Stimulated activated CD4-positive, alpha-beta T cell treated with anti-CD3 and anti-CD28 coated beads, Interleukin-1b, Interleukin-23, amount 100 ng/mL, for 1 hour (primary cell): ENCODE results near the gene MFSD1.

Source experiments
- DNase-seq, 2 donors: peaks; one replicate each; pipeline ENCODE4 v3.0.0-alpha.2; 2020; ENCODE audit warnings: low read depth in 2 of 2

The MFSD1 gene, protein sequence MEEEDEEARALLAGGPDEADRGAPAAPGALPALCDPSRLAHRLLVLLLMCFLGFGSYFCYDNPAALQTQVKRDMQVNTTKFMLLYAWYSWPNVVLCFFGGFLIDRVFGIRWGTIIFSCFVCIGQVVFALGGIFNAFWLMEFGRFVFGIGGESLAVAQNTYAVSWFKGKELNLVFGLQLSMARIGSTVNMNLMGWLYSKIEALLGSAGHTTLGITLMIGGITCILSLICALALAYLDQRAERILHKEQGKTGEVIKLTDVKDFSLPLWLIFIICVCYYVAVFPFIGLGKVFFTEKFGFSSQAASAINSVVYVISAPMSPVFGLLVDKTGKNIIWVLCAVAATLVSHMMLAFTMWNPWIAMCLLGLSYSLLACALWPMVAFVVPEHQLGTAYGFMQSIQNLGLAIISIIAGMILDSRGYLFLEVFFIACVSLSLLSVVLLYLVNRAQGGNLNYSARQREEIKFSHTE

DNA sequence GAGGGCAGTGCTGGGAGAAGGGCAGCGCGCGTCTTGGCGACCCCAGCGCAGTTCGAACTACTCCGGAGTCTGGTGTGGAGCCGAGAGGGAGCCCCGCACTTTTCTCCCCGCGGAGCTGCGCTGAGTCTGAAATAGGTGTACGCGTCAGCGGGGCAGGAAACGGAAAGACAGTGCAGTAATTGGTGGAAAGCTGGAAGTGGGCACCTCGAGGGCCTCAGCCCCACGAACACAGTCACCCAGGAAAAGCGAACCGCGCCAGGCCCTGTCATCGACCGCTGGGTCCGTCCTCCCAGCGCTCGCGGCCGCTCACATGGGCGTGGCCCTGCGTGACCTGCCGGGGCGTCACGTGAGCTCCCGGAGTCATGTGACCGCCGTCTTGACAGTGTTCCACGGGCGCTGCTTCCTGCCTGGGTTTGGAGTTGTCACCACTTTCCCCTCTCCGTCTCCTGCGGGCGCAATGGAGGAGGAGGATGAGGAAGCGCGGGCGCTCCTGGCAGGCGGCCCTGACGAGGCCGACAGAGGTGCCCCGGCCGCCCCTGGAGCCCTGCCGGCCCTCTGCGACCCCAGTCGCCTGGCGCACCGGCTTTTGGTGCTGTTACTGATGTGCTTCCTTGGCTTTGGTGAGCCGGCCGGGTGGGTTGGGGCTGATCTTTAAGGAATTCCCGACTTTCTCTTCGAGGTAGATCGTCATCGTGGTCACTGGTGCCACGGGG lies at the start of gene MFSD1:
Gene MFSD1 (plus strand): TSS at position 359 of the 713 bp plus-strand sequence. CDS start 99 bp downstream, at position 458.
- peak; percentile 62 to 70 for DNase-seq

DNA sequence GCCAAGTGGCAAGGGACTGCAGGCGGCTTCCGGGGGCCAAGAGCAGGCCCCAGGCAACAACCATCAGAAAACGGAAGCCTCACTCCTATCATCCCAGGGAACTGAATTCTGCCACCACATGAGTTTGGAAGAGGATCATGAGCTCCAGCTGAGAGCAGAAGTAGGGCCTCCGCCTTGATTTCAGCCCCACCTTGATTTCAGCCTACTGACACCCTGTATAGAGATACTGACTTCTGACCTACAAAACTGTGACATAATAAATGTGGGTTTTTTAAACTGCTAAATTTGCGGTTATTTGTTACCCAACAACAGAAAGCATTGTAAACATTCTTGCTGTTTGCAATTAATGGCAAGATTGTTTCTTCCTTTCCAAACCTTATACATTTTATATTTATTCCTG lies 48.0 kb upstream of the MFSD1 start:
- no peak for DNase-seq

DNA sequence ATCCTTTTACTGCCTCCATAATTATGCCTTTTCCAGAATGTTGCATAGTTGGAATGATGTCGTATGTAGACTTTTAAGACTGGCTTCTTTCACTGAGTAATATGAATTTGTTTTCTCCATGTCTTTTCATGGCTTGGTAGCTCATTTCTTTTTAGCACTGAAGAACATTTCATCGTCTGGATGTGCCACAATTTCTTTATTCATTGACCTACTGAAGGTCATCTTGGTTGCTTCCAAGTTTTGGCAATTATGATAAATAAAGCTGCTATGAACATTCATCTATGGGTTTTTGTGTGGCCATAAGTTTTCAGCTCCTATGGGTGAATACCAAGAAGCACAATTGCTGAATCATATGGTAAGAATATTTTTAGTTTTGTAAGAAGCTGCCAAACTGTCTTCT lies 46.4 kb upstream of the MFSD1 start:
- DNase-seq: no peak

DNA sequence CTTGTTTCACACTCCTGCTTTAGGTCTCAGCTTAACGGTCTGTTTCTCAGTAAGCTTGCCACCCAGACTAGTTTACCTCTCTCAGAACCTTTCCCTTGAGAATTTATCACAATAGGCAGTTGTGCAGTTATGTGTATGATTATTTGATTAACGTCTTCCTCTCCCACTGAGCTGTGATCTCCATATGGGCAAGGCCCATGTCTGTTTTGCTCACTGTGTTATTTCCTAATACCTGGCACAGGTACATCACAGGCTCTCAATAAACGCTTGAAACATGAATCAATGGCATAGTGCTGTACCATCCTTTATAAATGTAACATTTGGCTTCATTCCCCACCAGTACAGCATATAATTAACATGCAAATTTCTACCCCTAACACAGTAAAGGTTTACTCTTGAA lies 40.5 kb upstream of the MFSD1 start:
- DNase-seq: no peak

DNA sequence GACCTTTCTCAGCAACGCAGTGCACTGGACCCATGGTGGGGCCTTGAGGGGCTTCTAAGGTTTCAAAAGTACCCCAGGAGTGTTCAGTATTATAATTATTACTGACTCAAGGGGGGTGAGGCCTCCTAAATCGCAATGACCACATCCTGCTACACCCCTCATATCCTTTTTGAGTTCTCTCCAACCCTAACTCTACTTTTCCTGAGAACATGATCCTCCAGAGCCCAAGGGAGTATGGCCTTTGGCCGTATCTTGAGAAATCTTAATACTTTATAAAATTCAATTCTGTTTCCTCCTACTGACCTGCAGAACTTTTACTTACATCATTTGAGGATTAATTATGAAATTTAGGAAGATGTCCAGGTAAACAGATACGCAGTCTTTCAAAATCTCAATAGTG lies 39.2 kb upstream of the MFSD1 start:
- DNase-seq: no peak

DNA sequence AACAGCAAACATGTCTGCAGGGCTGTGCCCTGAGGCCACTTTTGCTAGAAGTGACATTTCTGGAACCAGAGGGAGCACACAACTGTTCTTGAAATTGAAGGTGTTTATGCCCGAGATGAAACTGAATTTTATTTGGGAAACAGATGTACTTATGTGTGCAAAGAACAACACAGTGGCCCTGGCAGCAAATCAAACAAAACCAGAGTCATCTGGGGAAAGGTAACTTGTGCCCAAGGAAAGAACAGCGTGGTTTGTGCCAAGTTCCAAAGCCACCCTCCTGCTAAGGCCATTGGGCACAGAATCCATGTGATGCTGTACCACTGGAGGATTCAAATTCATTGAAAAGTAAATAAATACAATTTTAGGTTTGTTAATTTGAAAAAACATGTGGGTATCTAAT lies 38.4 kb upstream of the MFSD1 start:
- no peak for DNase-seq

DNA sequence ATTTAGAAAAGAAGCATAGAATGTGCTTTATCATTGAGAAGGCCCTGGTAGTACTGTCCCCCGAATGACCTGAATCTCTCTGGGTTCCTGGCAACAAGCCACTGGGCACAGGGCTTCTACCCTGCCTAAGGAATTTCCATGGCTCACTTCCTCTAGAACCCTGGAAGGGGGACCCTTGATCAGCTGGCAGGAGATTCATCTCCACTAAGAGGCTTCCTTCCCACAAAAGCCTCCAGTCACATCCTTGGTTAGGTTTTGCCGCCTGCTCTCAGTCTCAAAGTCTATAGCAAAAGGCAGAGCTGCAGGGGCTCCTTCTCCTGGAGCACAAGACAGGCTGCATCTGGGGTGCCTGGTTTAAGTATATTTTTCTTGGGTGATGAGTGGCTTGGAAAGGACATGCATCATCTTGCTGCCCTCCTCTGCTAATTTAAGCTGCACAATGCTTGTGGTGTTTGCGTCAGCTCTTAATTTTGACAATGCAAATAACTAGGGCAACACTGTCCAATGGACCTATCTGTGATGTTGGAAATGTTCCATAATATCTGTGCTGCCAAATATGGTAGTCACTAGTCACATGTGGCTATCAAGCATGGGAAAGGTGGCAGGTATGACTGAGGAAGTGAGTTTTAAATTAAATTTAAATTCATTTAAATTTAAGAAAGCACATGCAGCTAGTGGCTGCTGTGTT lies 36.2 kb upstream of the MFSD1 start:
- no peak for DNase-seq

DNA sequence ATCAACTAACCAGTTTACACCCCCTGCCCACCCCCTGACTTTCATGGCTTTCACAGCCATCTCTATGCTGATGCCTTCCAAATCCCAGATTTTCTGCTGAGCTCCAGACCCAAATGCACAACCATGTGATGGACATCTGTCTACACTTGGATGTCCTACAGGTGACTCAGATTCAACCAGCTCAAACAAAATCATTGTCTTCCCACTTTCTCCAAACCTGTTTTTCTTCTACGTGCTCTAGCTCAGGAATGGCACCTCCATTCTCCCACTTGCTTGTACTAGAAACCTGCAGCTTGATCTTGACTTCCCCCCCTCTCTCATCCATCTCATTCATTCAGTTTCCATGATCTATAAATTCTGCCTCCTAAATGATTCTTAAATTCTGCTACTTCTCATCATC lies 35.5 kb upstream of the MFSD1 start:
- DNase-seq: no peak

DNA sequence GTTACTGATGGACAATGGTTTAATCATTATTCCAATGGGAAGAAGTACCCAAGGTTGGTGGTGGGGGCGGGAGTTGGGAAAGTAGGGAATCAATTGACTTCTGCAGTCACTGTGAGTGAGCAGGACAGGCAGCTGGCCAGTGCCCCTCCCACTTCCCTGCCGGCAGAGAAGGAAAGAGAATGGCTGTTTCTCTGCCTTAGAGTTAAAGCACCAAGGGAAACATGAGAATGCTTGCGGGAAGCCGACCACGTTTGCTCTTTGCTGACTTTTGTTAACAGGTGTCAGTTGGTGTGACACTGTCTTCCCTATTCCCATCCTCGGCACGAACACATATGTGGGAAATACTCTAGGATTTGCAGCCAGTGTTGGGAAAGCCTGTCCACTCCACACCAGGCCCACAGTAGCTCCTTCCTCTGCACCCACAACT lies 33.5 kb upstream of the MFSD1 start:
- DNase-seq: no peak

DNA sequence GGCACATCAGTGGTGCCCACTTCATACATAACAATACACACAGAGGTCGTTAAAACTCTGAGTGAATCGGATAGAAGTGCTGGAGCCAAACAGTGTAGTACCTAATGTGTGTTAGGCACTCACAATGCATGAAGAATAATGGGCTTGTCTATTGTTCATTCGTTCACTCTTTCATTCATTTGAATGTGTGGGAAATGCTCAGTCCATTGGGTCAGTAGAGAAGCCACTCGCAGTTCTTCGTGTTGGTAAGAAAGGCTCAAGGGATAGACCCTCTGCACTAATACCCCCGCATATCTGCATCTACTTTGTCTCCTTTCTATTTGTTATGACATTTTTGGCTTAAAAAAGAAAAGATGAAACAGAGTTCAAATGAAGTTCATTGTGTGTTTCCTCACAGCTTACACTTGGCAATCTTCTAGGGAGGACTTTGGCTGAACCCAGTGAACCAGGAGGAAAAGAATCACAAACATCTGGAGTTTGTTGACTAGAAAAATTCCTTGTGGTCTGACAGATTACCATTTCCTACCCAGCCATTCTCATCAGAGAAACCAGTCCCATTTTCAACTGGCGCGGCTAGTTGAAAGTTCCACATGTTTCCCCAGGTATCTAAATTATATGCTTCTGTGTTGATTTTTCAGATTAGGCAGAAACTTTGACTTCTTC lies 32.8 kb upstream of the MFSD1 start:
- DNase-seq: no peak

DNA sequence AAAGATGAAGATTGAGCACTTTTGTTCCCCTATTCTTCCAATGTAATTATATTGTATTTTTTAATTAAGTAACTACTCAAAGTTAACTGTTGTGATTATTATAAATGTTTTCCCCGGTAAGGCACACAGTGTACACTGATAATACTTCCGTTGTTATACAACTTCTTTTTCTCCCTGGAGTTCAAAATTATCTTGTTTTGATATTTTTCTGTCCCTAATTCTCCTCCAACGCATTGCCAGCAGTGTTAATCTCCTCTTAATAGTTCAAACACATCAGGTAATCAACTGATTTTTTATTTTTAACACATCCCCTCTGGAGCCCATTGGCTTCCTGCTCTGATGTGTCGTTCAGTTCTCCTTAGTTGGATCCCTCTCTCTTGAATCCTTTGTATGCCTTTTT lies 32.3 kb upstream of the MFSD1 start:
- no peak for DNase-seq

DNA sequence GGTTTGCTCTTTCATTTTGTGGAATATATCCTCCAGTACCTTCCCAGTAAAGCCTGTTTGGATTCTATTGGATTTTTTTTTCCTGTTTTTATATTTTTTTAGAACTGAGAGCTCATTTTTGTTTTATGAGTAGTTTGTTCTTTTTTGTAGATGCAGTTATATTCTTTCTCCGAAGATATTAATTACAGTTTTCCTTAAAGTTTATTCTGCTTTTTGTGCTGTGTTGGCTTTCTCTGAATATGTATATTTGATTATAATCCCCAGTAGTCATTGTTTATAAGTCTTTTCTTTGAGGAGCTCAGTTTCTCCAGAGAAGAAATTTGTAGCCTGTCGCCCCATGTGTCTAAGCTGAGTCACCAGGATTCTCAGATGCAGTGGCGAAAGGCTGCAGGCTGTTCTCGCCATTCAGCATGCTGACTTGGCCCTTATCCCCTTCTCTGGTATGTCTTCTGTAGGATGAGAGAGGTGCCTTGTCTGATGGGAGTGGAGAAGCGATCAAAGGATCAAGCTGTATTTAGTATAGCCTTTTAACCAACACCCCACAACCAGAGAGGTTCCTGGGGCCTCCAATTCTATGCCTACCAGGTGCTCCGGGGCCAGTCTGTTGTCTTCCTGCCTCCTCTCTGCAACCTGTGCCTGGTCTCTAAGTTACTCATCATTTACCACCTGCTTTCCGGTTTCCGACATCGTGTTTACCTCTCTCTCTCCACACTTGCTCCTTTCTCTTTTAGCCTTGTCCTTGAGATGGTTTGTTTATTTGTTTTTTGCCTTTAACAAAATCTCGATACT lies 31.7 kb upstream of the MFSD1 start:
- no peak for DNase-seq

DNA sequence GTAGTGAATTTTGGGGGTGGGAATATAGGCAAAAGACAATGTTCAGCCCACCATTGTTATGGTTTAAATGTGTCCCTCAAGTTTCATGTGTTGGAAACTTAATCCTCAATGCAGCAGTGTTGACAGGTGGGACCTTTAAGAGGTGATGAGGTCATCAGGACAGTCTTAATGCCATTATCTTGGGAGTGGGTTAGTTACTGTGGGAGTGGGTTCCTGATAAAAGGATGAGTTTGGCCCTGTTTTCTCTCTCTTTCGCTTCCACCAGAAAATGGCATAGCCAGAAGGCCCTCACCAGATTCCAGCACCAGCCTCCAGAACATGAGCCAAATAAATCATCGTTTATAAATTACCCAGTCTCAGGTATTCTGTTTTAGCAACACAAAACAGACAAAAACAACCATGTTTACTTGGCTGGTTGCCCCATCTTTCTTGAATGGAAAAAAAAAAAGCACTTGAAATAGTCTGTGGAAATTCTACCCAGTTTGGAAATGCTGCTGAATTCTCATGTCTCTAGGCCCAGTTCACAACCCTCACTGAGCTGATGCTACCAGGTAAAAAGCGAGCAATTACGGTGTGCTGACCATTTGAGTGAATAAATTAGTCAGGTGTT lies 31.0 kb upstream of the MFSD1 start:
- DNase-seq: no peak

DNA sequence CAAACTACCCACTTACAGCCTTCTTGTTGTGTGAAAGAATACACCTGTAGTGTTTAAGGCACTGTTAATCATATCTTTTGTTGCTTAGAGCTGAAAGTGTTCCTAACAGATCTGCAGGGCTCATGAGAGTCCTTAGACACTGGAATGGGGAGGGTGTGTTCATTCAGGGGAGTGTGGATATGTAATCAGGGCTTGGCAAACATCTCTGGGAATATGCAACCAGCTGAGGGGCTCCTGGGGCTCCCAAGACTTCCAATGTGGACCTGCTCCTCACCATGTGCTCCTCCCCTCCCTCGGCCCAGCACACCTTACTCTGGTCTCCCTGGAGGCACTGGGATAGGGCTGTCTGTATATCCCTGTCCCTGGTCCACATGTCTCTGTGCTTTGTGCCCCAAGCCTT lies 30.3 kb upstream of the MFSD1 start:
- no peak for DNase-seq

DNA sequence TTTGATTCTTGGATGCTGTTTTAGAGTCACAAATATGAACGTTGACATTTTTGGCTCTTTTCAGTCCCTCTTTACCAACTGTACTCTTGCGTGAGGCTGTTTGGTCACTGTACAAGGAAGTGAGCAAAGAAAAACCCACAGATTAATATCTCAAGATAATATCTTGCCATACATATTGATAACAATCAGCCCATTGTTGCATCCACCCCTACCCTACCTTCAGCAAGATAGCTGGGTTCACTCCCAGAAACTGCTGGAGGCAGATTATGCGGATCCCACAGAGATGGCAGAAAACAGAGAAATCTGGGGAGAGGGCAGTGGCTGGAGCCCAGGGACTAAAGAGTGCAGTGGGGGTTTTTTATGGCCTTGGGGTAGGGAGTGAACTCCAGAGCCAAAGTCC lies 29.9 kb upstream of the MFSD1 start:
- DNase-seq: no peak

DNA sequence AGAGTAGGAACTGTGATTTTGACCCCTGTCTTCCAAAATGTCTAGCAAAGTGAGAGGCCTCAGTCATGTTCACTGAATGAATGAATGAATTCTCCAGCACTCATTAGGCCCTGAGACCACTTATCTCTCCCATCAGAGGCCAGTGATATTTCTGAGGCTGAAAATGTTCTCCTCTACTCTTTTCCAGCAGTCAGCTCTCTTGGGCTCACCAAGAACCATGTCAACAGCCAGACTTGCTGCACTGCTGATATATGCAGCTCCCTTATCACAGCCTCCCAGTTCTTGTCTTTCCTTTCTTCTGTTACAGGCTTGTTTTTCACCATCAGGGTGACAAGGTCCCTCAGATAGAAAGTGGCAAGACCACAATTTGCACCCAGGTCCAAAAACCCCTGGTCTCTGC lies 28.7 kb upstream of the MFSD1 start:
- DNase-seq: no peak

DNA sequence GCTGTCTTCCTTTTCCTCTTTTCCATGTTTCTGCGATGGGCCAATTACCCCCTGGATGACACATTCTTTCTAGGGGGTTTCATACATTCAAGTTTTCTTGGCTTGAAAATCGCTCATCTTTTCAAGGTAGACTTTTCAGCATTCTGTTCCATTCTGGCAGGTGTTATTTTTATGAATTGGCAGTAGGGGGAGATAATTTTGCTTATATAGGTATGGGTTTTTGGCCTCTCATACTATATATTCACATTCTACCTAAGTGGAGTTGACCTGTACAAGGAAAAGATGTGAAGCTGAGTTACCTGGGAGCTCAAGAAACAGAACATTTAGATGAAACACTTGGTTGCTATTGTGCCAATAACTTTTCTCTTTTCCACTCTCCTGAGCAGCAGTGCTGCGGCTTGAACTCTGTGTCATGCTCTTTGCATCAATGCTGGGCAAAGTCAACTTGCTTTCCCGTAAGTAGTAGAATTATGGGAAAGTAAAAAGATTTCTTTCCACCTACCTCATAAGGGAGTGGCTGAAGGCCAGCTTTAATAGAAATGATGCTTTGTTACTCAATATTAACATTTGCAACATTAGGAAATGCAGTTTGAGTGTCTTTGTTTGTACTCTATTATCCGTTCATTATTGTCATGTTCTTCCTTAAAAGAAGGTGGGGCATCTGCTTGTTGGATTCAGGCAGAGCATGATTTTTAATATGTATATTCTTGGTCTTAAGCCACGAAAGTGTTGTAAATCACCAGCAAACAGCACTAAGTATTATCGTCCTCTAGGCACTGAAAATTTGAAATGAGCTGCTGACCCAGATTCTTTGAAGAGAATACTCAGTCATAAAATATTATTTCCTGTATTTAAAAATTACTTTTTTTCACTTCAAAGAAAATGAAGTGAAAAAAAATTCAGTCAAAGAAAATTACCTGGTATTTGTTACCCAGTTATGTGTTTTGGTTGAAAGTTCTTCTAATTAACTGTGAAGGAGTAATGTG lies 27.7 kb upstream of the MFSD1 start:
- DNase-seq: no peak

DNA sequence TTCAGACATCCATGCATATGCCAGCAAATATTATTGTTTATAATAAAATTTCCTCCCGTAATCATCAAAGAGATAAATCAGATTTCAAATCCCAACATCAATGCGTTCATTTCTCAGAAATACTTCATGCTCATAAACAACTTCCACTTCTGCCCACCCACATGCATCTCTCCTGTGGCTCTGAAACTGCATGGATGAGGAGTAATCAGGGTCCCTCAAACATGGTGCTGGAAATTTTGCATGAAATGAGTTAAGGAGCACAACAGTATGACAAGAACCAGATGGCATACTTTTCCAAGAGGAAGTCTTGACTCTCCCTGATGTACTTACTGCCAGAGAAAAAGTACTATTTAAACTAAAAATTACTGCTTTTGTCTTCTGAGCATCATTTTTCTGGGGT lies 26.9 kb upstream of the MFSD1 start:
- DNase-seq: no peak
